Retinal pigment epithelial cell (primary cell): ENCODE results near the gene GGTA1.
"Not testable (repeated sequence)": the region's sequence is repeated elsewhere in the genome, so short reads cannot be mapped to it uniquely, and the experiment has no call there.

ENCODE experiments used
- DNase-seq: peaks from one replicate; pipeline ENCODE4 v3.0.0-alpha.2; 2010; ENCODE audit warnings: low read depth
- H3K4me3 ChIP-seq: 2 replicates; pipeline ENCODE4 v1.5.1; 2011; ENCODE audit warnings: mild to moderate bottlenecking, low read length, control low read depth, moderate library complexity
- CTCF ChIP-seq: conservative IDR thresholded peaks from 2 replicates; pipeline ENCODE4 v1.5.1; 2011; ENCODE audit warnings: low read depth, low read length, control low read depth, inconsistent platforms

Gene GGTA1

GRCh38 chr9:121464968-121465367, 34.7 kb downstream of the GGTA1 start:
- H3K4me3 ChIP-seq = no peak overlapping the region
- no peak for TF ChIP-seq CTCF

DNA sequence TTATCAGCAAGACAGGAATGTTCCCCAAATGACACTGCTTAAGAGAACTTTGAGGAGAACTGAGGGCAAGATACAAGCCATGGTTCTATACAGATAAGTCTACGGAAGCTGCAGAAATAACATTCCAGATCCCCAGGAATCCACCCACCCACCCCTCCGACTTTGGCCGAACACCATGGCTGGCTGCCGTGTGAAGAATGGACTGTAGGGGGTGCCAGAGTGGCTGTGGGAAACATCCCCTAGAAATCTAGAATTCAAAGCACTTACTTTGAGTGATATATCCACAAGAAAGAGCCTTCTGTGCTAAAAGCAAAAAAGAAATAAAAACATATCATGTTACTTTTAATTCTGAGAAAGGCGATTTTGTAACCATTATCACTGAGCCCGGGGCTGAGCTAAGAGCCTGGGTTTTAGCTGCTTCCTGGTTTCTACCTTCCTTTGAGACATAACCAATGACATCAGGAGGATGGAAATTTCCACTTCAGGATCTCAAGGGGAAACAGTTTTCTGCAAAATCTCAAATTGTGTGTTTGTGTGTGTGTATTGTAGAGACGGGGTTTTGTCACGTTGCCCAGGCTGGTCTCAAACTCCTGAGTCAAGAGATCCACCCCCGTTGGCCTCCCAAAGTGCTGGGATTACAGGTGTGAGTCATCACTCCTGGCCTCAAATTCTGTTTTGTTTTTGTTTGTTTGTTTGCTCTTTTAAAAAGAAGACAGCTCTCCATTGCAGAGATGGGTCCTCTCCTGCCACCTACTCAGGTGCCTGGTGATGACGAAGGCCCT, 36.4 kb downstream of the GGTA1 start:
- H3K4me3 ChIP-seq = no peak overlapping the region
- peak; percentile 74 for TF ChIP-seq CTCF
- no peak for DNase-seq

More at GRCh38 chr9:121464968-121465367, 34.7 kb downstream of the GGTA1 start:
- DNase-seq = no peak

- no peak overlapping the region for H3K4me3 ChIP-seq
- TF ChIP-seq CTCF = no peak
- DNase-seq = no peak
Measured at GRCh38 chr9:121459513-121459912, 40.1 kb downstream of the GGTA1 start.

DNA sequence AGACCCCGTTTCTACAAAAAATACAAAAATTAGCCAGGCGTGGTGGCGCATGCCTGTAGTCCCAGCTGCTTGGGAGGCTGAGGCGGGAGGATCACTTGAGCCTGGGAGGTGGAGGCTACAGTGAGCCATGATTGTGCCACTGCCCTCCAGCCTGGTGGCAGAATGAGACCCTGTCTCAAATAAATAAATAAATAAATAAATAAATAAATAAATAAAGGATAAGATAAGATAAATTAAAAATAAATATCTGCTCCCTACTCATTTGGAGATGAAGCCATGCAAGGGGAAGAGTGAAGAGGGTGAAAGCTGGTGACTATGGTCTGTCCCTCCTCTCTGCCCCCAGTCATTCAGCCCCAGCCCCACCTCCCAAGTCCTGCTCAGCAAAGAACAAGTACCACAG, 41.2 kb downstream of the GGTA1 start:
- not testable (repeated sequence) for DNase-seq, H3K4me3 ChIP-seq

DNA sequence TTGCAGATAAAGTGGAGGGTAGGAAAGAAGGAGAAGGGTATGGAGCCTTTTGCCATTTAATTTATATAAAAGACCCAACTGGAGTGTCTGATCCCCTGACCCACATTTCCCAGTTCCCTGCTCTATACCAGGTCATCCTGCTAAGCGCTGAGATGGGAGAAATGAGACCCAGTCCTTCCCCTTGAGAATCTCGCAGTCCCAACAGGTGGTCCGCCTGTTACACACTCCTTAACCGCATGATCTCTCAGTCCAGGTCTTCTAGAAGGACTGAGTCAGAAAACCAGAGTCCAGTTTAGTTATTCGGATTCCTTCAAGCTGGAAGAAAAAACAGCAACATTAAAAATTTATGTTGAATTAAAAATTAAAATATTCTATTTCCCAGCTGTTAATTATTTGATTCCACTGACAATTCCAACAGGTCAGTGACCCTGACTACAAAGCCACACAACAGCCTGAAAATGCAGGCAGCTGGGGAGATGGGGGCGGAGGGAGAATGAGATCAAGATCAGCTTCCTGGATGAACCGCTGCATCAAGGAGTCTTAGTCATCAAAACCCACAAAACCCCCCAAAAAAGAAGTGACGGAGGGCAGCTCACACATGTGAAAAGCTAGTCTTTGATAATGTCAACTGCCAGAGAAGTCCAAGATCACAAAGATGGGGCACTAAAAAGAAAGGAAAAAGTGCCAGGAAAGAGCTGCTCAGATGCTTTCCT, 44.0 kb downstream of the GGTA1 start:
- no peak overlapping the region for H3K4me3 ChIP-seq
- no peak for DNase-seq
- TF ChIP-seq CTCF = no peak

DNA sequence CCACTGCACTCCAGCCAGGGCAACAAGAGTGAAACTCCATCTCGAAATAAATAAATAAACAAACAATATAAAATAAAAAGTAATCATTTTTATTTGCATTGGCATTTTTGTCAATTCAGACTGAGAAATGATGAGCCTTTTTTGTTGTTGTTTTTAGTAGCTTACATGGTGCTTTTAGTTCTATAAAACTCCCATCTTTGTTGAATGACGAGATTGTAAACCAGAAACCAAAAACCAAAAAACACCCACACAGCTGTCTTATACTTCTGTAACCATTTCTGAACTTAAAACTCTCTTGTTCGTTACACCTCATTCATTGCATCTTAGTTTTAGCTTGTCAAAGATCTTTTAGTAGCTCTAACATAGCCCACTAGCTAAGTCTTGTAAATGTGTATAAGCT, 44.7 kb downstream of the GGTA1 start:
- no peak for DNase-seq
- no peak overlapping the region for H3K4me3 ChIP-seq
- TF ChIP-seq CTCF = no peak

- no peak for DNase-seq
- TF ChIP-seq CTCF = no peak
- H3K4me3 ChIP-seq = no peak overlapping the region
Measured at GRCh38 chr9:121453232-121453892, 46.3 kb downstream of the GGTA1 start.
